ENCODE data around the gene NELFB.

Gene NELFB

DNA sequence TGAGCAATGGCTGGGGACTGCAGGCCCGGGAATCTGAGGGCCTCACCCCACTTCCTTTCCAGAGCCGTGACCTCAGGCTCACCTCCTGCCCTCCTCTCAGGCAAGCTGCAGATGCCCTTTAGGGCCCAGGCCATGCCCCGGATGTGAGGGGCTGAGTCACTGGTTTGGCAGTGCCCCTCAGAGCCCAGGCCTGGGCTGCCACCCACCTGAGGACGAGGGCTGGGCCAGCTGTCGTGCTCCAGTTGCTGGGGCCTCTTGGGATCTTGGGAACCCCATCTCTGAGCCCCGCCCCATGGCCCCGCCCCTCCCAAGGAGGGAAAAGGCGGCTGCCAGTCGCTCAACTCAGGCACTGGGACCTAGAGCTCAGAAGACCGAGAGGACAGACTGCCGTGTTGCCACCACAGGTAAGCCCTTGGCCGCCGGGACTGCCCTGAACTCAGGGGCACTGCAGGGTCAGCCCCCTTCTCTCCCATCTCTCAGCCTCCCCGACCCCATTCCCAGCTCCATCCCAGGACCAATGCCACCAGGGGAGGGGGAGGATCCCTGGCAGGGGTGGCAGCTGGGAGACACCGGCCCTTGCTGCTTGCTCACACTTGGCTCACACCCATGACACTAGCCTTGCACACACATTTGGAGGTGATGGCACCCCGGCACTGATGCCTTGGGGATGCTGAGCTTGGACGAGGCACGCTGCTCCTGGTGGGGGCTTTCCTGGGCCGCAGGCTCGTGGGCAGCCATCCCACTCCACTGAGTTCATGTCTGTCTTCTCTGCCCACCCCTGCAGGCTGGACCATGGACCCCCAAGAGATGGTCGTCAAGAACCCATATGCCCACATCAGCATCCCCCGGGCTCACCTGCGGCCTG lies 30.1 kb upstream of the NELFB start, which contains the start of gene CYSRT1:
Gene CYSRT1, plus strand, starts transcription at position 345 of the 865 bp plus-strand sequence. Its CDS starts 448 bp downstream, at position 793.
- no peak for DNase-seq

DNA sequence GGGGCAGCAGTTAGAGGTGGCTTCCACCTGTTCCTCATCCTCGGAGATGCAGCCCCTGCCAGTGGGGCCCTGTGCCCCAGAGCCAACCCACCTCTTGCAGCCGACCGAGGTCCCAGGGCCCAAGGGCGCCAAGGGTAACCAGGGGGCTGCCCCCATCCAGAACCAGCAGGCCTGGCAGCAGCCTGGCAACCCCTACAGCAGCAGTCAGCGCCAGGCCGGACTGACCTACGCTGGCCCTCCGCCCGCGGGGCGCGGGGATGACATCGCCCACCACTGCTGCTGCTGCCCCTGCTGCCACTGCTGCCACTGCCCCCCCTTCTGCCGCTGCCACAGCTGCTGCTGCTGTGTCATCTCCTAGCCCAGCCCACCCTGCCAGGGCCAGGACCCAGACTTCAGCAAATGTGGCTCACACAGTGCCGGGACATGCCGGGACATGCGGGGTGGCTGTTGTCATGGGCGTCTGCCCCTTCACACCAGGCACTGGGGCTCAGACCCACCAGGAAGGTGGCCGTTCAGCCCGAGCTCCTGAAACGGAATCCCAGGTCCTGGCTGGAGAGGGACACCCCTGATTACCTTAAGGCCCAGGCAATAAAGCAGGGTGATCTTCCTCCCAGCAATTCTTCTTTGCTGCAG lies 29.3 kb upstream of the NELFB start:
- no peak for DNase-seq

DNA sequence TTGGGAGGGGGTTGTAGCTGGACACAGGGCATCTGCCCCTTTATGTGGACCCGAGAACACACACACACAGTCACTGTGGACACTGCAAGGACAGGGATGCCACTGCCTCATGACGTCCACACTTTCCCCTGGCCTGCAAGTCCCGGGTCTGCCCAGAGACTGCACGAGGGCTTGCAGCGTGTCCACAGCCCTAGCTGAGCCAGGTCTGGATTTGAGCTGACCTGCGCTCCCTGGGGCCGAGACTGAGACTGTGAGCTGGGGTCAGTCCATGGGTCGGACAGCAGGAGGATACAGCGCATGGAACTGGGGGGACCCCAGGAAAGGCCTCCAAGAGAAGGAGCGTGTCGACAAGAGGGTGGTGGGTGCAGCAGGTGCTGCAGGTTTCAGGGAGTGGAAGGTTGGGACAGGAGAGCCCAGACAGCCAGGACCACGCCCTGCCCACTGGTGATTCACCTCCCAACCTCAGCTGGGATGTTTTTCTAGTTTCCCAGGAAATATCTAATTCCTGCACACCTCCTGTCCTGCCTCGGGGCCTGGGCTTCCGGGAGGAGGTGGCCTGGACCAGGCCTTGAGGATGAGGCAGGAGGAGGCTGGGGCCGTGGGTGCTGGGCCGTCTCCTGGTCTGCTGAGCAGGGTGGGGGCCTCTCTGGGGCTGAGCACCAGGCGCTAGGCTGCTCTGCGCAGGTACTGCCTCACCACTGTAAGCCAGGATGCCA lies 28.6 kb upstream of the NELFB start:
- DNase-seq: no peak

DNA sequence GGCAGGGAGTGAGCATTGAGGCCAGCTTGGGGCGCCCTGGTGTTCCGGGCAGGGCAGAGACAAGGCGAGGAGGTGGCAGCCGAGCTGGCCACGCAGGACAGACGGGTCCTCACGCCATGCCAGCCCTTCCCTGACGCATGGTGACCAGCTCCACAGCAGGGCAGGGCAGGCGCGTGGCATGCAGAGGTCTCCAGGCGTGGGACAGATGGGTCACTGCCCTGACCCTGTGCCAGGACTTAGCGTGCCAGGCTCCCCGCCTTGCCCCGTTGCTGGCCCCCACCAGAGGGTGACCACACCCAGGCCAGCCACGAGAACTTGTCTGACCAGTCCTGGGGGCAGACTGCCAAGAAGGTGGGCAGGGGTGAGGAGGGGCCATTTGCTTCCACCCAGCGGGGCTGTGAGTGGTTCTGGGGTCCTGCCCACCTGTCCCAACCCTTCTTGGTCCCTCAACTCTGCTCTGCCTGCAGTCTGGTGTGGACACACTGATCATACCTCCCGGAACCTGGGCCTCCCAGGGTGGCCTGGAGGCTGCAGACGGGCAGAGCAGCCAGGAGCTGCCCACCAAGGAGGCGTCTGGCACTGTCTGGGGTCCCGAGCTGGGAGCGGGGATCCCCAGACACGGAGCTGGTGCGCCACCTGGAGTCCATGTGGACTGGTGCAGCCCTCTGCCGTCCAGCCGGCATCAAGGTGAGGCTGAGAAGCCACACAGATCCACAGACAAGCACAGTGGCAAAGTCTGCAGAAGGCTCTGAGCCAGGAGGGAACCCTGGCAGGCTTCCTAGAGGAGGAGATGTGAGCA lies 27.9 kb upstream of the NELFB start, which contains the start of gene RNF224:
Gene RNF224, plus strand, starts transcription at position 449 of the 799 bp plus-strand sequence. CDS start 834 bp downstream, outside the sequence.
- DNase-seq: peak; percentile 82

- DNase-seq: no peak
Measured at GRCh38 chr9:137227853-137228505, 27.1 kb upstream of the NELFB start.

DNA sequence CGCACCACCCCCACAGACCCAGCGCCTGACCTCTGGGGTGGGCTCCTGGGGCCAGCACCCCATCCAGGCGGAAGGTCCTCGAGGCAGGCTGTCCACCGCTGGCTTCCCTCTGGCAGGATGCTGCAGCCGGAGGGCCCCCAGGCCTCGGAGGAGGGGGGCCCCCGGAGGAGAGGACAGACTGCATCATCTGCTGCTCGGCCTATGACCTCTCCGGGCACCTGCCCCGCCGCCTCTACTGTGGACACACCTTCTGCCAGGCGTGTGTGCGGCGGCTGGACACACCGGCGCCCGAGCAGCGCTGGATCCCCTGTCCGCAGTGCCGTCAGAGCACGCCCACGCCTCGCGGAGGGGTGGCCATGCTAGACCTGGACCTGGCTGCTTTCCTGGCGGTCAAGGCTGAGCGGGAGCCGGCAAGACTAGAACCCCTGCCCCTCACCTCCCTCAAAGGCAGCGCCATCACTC lies 26.6 kb upstream of the NELFB start:
- DNase-seq: no peak

DNA sequence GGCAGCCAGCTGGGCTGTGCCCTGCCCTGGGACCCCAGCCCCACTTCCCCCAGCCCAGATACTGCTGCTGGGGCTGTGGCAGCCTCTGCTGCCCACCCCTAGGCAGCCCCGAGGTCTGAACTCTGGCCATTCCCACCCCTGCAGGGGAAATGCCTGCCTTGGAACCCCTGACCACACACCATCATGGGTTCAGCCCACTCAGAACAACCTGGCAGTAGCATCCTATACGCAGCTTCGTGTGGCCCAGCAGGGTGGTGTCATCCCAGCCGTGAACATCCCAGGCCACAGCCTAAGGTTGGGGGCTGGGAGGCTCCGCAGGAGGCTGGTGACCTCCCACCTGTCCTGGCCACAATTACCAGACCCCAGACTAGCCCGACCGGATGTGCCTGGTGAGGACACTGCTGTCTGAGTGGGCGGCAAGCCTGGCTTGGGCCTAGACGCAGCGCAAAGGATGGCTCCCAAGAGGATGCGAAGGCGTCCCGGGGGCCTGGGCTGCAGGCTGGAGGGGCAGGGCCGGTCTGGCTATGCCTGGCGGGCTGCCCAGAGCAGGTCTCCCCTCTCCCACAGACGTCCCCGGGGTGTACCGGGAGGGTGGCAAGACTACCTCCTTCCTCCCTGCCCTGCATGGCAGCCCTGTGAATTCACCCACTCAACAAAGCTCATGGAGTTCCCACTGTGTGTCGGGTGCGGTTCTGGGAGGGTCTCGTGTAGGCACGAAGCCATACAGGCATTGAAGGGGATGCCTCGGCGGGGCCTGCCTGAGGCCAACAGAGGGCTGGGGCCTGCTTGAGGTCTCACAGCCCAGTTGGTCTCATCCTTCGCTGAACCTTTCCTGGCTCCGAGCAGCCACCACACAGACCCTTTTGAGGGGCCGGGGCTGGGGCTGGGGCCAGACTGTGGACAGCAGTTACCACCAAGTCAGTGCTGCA lies 25.9 kb upstream of the NELFB start:
- no peak for DNase-seq

- DNase-seq: no peak
Measured at GRCh38 chr9:137229903-137230704, 25.0 kb upstream of the NELFB start.

DNA sequence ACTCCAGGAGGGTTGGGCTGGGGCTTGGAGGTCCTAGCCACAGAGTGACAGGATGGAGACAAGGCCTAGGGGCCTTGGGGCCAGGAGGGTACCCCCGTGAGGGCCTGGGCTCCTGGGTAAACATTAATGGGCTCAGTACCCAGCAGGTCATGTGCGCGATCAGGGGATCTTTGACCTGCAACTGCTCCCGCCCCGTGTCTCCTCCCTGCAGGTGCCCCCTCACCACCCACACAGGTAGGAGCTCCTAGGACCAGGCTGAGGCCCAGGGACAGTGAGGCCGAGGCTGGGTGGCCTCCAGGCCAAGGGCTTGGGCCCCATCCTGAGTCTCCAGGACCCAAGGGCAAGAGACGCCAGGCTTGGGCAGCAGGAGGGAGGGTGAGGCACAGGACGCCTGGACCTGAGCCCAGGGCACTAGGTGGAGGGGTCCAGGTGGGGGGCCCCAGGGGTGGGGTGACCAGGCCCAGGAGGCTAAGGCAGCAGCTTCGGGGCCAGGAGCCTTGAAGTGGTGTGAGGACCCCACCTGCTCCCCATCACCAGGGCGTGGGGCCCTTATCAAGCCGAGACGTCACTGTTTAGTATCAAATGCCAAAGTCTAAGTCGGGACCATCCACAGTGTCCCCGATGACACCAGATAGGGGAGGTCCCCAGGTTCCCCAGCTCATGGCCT lies 24.3 kb upstream of the NELFB start, which contains the start of gene SLC34A3:
Gene SLC34A3, plus strand, starts transcription at position 197 of the 667 bp plus-strand sequence. CDS start 802 bp downstream, outside the sequence.
- no peak for DNase-seq

GRCh38 chr9:137231372-137232039 lies 23.6 kb upstream of the NELFB start:
- DNase-seq: no peak

DNA sequence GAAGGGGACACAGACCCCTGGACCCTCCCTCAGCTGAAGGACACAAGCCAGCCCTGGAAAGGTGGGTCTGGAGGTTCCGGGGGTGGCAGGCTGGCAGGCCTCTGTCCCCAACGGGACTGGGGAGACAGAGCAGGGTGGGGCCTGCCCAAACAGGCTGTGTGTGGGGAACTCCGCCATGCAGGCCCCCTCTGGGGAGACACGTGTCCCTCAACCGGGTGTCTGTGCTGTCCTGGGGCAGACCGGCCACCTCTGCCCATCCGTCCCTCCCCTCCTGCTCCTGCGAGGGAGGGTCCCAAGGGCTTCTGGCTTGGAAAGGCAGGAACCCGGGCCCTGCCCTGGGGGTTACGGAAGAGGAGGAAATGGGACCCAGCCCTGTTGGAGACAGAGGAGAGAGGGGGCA lies 23.0 kb upstream of the NELFB start:
- DNase-seq: no peak

GRCh38 chr9:137232510-137232909 lies 22.6 kb upstream of the NELFB start:
- no peak for DNase-seq

DNA sequence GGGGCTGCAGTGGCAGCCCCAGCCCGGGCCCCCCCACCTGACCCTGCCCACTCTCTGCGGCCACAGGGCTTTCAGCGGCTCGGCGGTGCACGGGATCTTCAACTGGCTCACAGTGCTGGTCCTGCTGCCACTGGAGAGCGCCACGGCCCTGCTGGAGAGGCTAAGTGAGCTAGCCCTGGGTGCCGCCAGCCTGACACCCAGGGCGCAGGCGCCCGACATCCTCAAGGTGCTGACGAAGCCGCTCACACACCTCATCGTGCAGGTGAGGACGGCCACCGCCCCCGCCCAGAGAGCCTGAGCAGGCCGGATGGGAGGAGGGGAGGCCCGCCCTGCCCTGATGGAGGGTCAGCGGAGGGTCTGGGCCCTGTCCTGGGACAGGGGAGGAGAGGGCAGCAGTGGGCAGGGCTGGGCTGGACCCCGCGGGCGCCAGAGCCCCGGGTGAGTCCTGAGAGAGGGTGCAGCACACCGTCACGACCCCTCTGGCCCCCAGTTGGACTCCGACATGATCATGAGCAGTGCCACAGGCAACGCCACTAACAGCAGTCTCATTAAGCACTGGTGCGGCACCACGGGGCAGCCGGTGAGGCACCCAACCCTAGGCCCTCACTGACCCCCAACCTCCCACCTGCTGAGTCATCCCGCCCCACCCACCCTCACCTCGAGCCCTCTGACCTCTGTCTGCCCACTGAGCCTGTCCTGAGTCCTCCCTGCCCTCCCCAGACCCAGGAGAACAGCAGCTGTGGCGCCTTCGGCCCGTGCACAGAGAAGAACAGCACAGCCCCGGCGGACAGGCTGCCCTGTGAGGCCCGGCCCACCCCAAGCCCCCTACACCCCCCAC lies 21.8 kb upstream of the NELFB start:
- no peak for DNase-seq

- no peak for DNase-seq
Measured at GRCh38 chr9:137234055-137234697, 21.0 kb upstream of the NELFB start.

DNA sequence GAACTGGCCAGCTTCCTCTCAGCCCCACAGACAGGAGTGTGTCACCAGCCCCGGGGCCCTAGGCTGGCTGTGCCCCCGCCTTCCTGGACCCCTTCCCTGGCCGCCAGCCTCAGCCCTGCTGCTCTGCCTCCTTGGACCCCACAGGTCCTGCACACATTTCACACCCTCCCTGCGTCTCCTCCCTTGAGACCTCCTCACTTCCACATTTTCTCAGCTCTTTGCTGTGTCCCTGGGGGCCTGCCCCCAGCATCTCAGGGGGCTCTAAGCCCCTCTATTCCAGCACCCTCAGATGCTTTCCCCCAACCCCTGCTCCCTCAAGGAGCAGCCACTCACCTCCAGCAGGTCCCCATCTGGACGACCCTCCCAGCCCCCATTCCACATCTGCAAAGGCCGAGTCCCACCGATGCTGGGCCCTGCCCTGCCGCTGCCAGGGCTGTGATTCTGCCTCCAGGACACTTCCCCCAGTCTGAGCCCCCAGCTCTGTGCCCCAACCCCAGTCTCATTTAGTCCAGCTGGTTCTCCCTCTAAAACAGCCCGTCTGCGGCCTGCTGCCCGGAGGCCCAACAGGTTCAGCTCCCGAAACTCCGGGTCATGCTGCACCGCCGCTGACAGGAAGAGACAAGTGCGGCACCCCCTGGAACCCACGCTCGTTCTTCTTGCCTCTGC lies 20.2 kb upstream of the NELFB start:
- DNase-seq: no peak

DNA sequence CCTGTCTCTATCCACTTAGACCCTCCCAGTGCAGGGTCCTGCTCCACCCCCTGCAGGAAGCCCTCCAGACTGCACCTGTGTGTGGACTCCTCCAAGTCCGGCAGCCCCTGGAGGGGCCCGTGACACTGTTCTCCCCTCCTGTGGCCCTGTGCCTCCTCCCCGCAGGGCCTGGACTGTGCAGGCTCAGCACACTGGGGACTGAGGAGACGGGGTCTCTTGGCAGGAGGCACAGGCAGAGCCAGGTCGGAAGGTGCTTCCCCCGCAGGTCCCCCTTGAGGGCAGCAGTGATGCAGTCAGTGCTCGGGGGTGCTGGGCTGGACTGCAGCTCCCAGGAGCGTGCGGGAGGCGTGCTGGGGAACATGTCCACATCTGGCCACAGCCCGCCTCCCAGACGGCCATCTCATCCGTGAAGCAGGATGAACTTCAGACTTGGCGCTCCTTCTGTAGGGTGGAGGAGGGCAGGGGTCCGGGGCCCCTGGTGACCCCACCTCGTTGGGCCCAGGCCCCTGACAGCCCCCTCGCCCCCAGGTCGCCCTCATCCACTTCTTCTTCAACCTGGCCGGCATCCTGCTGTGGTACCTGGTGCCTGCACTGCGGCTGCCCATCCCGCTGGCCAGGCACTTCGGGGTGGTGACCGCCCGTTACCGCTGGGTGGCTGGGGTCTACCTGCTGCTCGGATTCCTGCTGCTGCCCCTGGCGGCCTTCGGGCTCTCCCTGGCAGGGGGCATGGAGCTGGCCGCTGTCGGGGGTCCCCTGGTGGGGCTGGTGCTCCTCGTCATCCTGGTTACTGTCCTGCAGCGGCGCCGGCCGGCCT lies 19.5 kb upstream of the NELFB start:
- no peak for DNase-seq
